Activated CD4-positive, alpha-beta T cell treated with anti-CD3 and anti-CD28 coated beads, Interleukin-2, Interleukin-4, amounts not matched to agents 100 ng/mL and 50 ng/mL, durations not matched to agents 16 hours and 8 hours (primary cell): ENCODE measurements around the gene ABCG2.
"Not testable (repeated sequence)": the region's sequence is repeated elsewhere in the genome, so short reads cannot be mapped to it uniquely, and the experiment has no call there.

Source experiments
- DNase-seq: peaks from one replicate; pipeline ENCODE4 v3.0.0-alpha.2; 2020; ENCODE audit warnings: low spot score

The ABCG2 gene

GRCh38 chr4:88163336-88163735 is 4.9 kb upstream of the ABCG2 start:
- no peak for DNase-seq

GRCh38 chr4:88162626-88163025 is 4.2 kb upstream of the ABCG2 start:
- no peak for DNase-seq

GRCh38 chr4:88159229-88159725 is 838 bp upstream of the ABCG2 start:
- DNase-seq = no peak

- peak; percentile 33 for DNase-seq
Observed at GRCh38 chr4:88158038-88158488, 376 bp downstream of the ABCG2 start.

- not testable (repeated sequence) for DNase-seq
Observed at GRCh38 chr4:88152331-88152730, 6.1 kb downstream of the ABCG2 start.

- no peak for DNase-seq
Observed at GRCh38 chr4:88148560-88148959, 9.9 kb downstream of the ABCG2 start.

- DNase-seq = no peak
Observed at GRCh38 chr4:88147799-88148217, 10.6 kb downstream of the ABCG2 start.

- DNase-seq = no peak
Observed at GRCh38 chr4:88146891-88147290, 11.5 kb downstream of the ABCG2 start.

GRCh38 chr4:88144866-88145300 is 13.6 kb downstream of the ABCG2 start:
- DNase-seq = no peak

- no peak for DNase-seq
Observed at GRCh38 chr4:88144048-88144447, 14.4 kb downstream of the ABCG2 start.

- no peak for DNase-seq
Observed at GRCh38 chr4:88143504-88143903, 14.9 kb downstream of the ABCG2 start.

- no peak for DNase-seq
Observed at GRCh38 chr4:88138561-88138960, 19.9 kb downstream of the ABCG2 start.

- no peak for DNase-seq
Observed at GRCh38 chr4:88137112-88137511, 21.3 kb downstream of the ABCG2 start.

- no peak for DNase-seq
Observed at GRCh38 chr4:88136249-88136648, 22.2 kb downstream of the ABCG2 start.

GRCh38 chr4:88135356-88135663 is 23.1 kb downstream of the ABCG2 start:
- no peak for DNase-seq

GRCh38 chr4:88134536-88135355 is 23.7 kb downstream of the ABCG2 start:
- DNase-seq = no peak

- DNase-seq = no peak
Observed at GRCh38 chr4:88134111-88134510, 24.3 kb downstream of the ABCG2 start.

- DNase-seq = no peak
Observed at GRCh38 chr4:88130544-88131305, 27.7 kb downstream of the ABCG2 start.

- DNase-seq = no peak
Observed at GRCh38 chr4:88130003-88130402, 28.4 kb downstream of the ABCG2 start.

- not testable (repeated sequence) for DNase-seq
Observed at GRCh38 chr4:88122260-88122659, 36.2 kb downstream of the ABCG2 start.

GRCh38 chr4:88119943-88120342 is 38.5 kb downstream of the ABCG2 start:
- DNase-seq = no peak

GRCh38 chr4:88115587-88115986 is 42.9 kb downstream of the ABCG2 start:
- no peak for DNase-seq

GRCh38 chr4:88112856-88113255 is 45.6 kb downstream of the ABCG2 start:
- no peak for DNase-seq
